ENCODE measurements around the gene SVOP.

DNA sequence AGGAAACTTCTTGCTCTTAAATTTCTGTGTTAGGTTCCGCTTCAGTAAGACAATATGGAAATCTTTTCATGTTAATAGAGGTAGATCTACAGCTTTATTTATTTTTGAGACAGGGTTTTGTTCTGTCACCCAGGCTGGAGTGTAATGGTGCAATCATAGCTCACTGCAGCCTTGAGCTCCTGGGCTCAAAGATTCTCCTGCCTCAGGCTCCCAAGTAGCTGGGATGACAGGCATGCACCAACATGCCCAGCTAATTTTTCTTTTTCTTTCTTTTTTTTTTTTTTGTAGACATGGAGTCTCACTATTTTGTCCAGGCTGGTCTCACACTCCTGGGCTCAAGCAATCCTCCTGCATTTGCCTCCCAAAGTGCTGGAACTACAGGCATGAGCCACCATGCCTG is 70.9 kb downstream of the SVOP start:
- TF ChIP-seq CTCF (IDR thresholded peaks at IDR 0.05): no peak
- no peak for TF ChIP-seq POLR2A (IDR thresholded peaks at IDR 0.05)

Measured in lower leg skin (tissue), 3 donors.